ENCODE results near the gene PRRC2C.
"Not testable (repeated sequence)": the region's sequence is repeated elsewhere in the genome, so short reads cannot be mapped to it uniquely, and the experiment has no call there.

PRRC2C gene

DNA sequence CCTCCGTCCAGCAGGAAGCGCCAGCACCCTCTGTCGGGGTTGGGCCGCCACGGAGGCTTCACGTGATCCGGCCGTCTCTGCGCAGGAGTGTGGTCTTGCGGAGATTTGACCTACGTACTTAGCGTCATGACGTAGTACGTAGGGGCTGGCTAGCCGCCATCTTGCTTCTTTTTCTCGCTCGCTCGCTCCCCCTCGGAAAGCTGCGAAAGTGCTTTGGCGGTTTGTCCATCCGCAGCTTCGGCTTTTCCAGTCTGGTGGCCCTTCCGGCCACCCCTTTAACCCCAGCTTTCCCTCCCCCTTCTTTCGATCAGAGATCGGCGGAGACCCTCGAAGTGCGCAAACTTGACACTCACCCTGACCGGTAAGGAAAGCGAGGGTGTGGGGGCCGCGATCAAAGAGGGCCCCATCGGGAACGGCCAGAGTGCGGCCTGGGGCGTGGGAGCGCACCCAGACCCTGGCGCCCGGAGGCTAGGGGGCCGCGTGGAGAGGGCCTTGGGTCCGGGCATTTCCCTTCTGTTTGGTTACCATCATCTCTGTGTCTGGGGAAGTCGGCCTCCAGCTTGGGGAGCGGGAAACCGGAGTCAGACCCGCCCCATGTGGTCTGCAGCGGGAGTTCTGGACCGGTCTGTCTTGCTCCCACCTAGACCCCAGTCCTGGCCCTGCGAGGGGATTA is at the start of gene PRRC2C:
Gene PRRC2C, plus strand, starts transcription at position 156 of the 673 bp plus-strand sequence. CDS start 26,559 bp downstream, outside the sequence.
- ATAC-seq (replicated peaks; ENCODE audit: extremely low read depth, poor library complexity, severe bottlenecking): peak; percentile 87
- peaks cover 50% of the 10 kb centered on the region for H3K4me1 Mint-ChIP-seq
- peak within 1 kb of the TSS; percentile 95 for H3K27ac Mint-ChIP-seq (ENCODE audit: low read depth)
- peak within 1 kb of the TSS; percentile 91 for H3K4me3 Mint-ChIP-seq
- peaks cover 39% of the 10 kb centered on the region for H3K36me3 Mint-ChIP-seq (ENCODE audit: insufficient read depth)
- no peaks in the 10 kb centered on the region for H3K9me3 Mint-ChIP-seq
- peak; percentile 89 for DNase-seq (ENCODE audit: low spot score in 2 of 2)
- H3K27me3 Mint-ChIP-seq: no peaks in the 10 kb centered on the region

DNA sequence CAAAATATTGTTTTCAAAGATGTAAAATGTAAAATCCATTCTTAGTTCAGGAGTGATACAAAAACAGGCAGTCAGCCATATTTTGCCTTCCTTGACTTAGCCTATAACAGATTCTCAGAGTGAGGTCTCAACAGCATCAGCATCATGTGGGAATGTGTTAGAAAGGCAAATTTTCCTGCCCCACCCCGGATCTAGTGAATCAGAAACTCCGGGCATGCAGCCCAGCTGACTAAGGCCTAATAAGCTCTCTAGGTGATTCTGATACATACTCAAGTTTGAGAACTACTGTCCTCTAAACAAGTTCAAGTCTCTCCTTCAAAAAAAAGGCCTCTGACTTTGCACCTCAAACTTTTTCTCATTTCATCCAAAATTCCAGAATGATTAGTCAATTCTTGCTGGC is 46.9 kb upstream of the PRRC2C start:
- Mint-ChIP-seq H3K4me3 (no peak overlapping the region), H3K4me1 (peaks cover 6% of the 10 kb centered on the region), H3K27ac (ENCODE audit: low read depth) (no peak overlapping the region), H3K27me3 (peaks cover 12% of the 10 kb centered on the region), H3K36me3 (ENCODE audit: insufficient read depth) (no peaks in the 10 kb centered on the region), H3K9me3 (no peaks in the 10 kb centered on the region)
- ATAC-seq (replicated peaks; ENCODE audit: extremely low read depth, poor library complexity, severe bottlenecking): no peak
- no peak for DNase-seq (ENCODE audit: low spot score in 2 of 2)

DNA sequence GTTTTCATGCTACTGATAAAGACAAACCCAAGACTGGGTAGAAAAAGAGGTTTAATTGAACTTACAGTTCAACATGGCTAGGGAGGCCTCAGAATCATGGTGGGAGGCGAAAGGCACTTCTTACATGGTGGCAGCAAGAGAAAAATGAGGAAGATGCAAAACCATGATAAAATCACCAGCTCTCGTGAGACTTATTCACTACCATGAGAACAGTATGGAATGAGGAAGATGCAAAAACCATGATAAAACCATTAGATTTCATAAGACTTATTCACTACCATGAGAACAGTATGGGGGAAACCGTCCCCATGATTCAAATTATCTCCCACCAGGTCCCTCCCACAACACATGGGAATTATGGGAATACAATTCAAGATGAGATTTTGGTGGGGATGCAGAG is 45.1 kb upstream of the PRRC2C start:
- H3K27me3 Mint-ChIP-seq: peaks cover 12% of the 10 kb centered on the region
- H3K36me3 Mint-ChIP-seq (ENCODE audit: insufficient read depth); ATAC-seq (replicated peaks; ENCODE audit: extremely low read depth, poor library complexity, severe bottlenecking); DNase-seq (ENCODE audit: low spot score in 2 of 2); H3K4me3 Mint-ChIP-seq; H3K27ac Mint-ChIP-seq (ENCODE audit: low read depth); H3K4me1 Mint-ChIP-seq; H3K9me3 Mint-ChIP-seq: not testable (repeated sequence)

DNA sequence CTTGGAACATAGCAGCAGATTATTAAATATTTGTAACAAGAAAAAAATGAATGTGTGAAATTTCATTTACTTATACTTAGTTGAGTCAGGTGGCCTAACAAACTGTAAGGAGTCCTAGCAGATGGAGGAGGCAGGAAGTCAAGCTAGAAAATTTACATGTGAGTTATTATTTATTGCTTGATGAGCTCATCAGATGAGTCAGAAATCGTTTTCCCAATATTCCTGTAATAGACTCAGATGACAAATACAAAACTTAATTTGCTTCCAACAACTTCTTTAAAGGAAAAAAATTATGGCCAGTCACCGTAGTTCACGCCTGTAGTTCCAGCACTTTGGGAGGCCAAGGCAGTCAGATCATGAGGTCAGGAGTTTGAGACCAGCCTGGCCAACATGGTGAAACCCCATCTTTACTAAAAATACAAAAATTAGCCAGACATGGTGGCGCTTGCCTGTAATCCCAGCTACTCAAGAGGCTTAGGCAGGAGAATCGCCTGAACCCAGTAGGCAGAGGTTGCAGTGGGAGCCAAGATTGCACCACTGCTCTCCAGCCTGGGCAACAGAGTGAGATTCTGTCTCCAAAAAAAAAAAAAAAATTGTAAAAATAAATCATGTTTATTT is 43.9 kb upstream of the PRRC2C start:
- DNase-seq (ENCODE audit: low spot score in 2 of 2); H3K36me3 Mint-ChIP-seq (ENCODE audit: insufficient read depth); H3K27ac Mint-ChIP-seq (ENCODE audit: low read depth); ATAC-seq (replicated peaks; ENCODE audit: extremely low read depth, poor library complexity, severe bottlenecking); H3K4me3 Mint-ChIP-seq; H3K9me3 Mint-ChIP-seq; H3K4me1 Mint-ChIP-seq: not testable (repeated sequence)
- H3K27me3 Mint-ChIP-seq: peaks cover 12% of the 10 kb centered on the region

DNA sequence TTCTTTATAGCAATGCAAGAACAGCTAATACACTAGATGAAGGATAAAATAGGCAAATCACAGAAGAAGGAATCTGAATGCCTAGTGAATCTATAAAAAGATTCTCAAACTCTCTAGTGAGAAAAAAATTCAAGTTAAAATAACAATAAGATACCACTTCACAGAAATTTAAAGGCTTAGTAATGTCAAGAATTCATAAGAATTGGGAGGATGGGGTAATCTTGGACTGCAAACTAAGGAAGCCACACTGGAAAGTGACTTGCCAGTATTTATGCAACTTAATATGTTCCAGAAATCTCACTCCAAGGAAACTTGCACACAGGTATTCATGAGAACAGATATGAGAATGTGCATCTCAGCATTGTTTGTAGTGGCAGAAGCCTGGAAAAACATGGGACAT is 38.9 kb upstream of the PRRC2C start:
- no peaks in the 10 kb centered on the region for H3K4me1 Mint-ChIP-seq

DNA sequence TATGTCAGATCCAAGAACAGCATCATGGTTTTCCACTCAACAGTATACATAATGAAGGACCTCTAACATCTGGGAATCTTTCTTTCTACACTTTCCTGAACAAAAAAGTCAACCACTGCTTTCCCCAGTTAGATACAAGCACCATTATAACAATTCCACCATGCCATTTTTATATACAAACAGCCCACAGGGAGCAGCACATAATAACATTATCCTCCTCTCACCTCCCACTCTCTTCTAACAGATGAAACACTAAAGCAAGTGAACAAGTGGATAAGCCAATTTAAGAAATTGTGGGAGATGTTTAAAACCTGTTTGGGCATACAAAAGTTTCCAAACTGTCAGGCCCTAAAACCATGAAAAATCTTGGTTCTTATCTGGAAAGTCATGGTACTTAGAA is 29.4 kb upstream of the PRRC2C start:
- H3K36me3 Mint-ChIP-seq (ENCODE audit: insufficient read depth): peaks cover 2% of the 10 kb centered on the region
- H3K4me1 Mint-ChIP-seq: no peaks in the 10 kb centered on the region
- H3K27me3 Mint-ChIP-seq: peaks cover 56% of the 10 kb centered on the region
- H3K27ac Mint-ChIP-seq (ENCODE audit: low read depth): no peak overlapping the region
- DNase-seq (ENCODE audit: low spot score in 2 of 2) (no peak), ATAC-seq (replicated peaks; ENCODE audit: extremely low read depth, poor library complexity, severe bottlenecking) (no peak)
- peaks cover 6% of the 10 kb centered on the region for H3K9me3 Mint-ChIP-seq
- H3K4me3 Mint-ChIP-seq: no peak overlapping the region

More for the DNA sequence above, 38.9 kb upstream of the PRRC2C start:
- Mint-ChIP-seq H3K36me3 (ENCODE audit: insufficient read depth) (no peaks in the 10 kb centered on the region), H3K4me3 (no peak overlapping the region), H3K9me3 (no peaks in the 10 kb centered on the region), H3K27me3 (no peaks in the 10 kb centered on the region), H3K27ac (ENCODE audit: low read depth) (no peak overlapping the region)
- DNase-seq (ENCODE audit: low spot score in 2 of 2): no peak
- ATAC-seq (replicated peaks; ENCODE audit: extremely low read depth, poor library complexity, severe bottlenecking): no peak

DNA sequence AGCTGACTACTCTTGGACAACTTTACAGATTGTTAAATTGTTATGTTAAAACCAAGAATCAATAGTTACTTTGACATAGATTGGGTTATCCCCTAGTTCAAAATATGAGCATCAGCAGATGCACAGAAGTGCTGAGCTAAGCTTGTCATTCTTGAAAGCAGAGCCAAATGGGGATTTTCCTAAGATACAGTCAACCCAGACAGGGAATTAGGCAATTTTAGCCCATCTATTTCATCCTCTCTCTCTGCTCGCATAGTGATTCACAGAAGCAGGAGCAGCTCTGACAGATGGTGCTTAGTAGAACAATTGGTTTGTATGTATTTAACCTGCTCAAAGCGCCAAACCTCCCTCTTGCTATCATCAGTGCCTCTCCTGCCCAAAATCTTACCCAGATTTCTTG is 27.9 kb upstream of the PRRC2C start:
- no peak overlapping the region for H3K4me3 Mint-ChIP-seq
- no peak overlapping the region for H3K27ac Mint-ChIP-seq (ENCODE audit: low read depth)
- H3K36me3 Mint-ChIP-seq (ENCODE audit: insufficient read depth): peaks cover 2% of the 10 kb centered on the region
- DNase-seq (ENCODE audit: low spot score in 2 of 2) (no peak), ATAC-seq (replicated peaks; ENCODE audit: extremely low read depth, poor library complexity, severe bottlenecking) (no peak)
- peaks cover 47% of the 10 kb centered on the region for H3K27me3 Mint-ChIP-seq
- no peaks in the 10 kb centered on the region for H3K4me1 Mint-ChIP-seq
- H3K9me3 Mint-ChIP-seq: peaks cover 4% of the 10 kb centered on the region

DNA sequence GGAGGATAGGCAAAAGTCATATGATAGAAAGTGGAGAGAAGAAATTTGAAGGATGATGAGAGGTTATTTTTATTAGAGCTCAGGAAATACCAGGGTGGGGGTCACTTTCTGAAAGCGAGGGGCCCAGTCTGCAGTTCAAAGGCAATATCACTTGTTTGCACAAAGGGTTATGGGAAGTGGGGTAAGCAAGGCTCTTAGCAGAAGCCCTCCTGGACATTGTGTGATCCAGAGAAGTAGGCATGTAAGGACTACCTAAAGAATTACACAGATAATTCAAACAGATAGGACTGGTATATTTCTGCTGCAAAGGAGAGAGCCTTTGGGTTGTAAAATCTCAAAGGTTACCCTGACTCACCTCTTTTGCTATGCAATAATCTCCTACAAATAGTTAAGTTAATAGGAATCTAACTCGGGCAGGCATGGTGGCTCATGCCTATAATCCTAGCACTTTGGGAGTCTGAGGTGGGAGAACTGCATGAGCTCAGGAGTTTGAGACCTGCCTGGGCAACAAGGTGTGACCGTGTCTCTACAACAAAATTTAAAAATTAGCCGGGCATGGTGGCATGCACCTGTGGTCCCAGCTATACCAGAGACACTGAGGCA is 25.2 kb upstream of the PRRC2C start:
- Mint-ChIP-seq H3K4me1 (no peaks in the 10 kb centered on the region), H3K9me3 (no peaks in the 10 kb centered on the region), H3K27me3 (peaks cover 35% of the 10 kb centered on the region), H3K27ac (ENCODE audit: low read depth) (no peak overlapping the region), H3K4me3 (no peak overlapping the region), H3K36me3 (ENCODE audit: insufficient read depth) (peaks cover 2% of the 10 kb centered on the region)
- no peak for ATAC-seq (replicated peaks; ENCODE audit: extremely low read depth, poor library complexity, severe bottlenecking)
- DNase-seq (ENCODE audit: low spot score in 2 of 2): no peak

DNA sequence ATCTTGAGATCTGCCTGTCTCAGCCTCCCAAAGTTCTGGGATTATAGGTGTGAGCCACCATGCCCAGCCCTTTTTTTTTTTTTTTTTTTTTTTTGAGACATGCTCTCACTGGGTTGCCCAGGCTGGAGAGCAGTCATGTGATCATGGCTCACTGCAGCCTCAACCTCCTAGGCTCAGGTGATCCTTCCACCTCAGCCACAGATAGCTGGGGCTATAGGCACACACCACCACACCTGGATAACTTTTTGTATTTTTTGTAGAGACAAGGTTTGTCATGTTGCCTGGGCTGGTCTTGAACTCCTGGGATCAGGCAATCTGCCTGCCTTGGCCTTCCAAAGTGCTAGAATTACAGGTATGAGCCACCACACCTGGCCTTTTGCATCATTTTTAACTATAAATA is 17.7 kb upstream of the PRRC2C start:
- ATAC-seq (replicated peaks; ENCODE audit: extremely low read depth, poor library complexity, severe bottlenecking) (no peak), DNase-seq (ENCODE audit: low spot score in 2 of 2) (no peak)
- Mint-ChIP-seq H3K27me3 (peaks cover 9% of the 10 kb centered on the region), H3K36me3 (ENCODE audit: insufficient read depth) (no peaks in the 10 kb centered on the region), H3K27ac (ENCODE audit: low read depth) (no peak overlapping the region), H3K4me3 (no peak overlapping the region), H3K9me3 (no peaks in the 10 kb centered on the region), H3K4me1 (no peaks in the 10 kb centered on the region)

DNA sequence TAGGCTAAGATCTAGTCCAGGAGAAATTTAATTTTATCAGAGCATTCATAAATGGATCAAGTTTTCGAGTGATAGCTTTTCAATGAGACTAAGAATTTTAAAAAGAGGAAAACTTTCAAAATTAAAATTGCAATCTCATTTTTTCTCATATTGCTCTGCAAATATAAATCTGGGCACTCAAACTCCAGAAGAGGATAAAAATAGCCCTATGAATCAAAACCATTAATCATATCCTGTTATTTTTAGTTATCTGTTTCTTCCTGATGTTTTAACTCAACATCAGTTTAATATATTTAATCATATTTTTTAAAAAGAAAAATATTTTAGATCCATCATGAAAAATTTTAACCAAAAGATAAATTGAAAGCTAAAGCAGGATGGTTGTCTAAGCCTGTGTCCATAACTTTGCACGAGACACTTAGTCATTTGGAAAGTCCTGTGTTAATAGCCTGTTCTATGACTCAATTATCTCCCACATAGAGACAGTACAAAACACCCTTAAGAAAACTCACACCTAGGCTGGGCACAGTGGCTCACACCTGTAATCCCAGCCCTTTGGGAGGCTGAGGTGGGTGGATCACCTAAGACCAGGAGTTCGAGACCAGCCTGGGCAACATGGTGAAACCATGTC is 17.1 kb upstream of the PRRC2C start:
- Mint-ChIP-seq H3K36me3 (ENCODE audit: insufficient read depth) (no peaks in the 10 kb centered on the region), H3K4me1 (no peaks in the 10 kb centered on the region), H3K27me3 (peaks cover 9% of the 10 kb centered on the region), H3K4me3 (no peak overlapping the region), H3K9me3 (no peaks in the 10 kb centered on the region), H3K27ac (ENCODE audit: low read depth) (no peak overlapping the region)
- ATAC-seq (replicated peaks; ENCODE audit: extremely low read depth, poor library complexity, severe bottlenecking) (no peak), DNase-seq (ENCODE audit: low spot score in 2 of 2) (no peak)

DNA sequence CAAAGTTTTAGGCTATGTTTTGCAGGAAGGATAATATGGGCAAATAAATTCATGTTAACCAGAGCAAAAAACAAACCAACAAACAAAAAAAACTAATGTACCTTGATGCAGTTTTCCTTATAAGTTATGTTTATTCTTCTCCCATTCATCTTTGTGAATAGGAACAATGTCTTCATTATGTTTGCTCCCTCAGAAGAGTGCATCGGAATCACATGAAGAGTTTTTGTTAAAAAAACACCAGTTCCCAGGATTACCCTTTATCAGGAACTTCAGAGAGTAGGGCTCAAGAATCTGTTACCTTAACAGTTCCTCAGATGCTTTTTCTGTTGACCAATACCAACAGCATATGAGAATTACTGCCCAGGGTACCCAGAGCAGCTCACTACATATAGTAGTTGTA is 14.6 kb upstream of the PRRC2C start:
- no peak overlapping the region for H3K27ac Mint-ChIP-seq (ENCODE audit: low read depth)
- H3K4me3 Mint-ChIP-seq: no peak overlapping the region
- ATAC-seq (replicated peaks; ENCODE audit: extremely low read depth, poor library complexity, severe bottlenecking) (no peak), DNase-seq (ENCODE audit: low spot score in 2 of 2) (no peak)
- H3K9me3 Mint-ChIP-seq: no peaks in the 10 kb centered on the region
- peaks cover 9% of the 10 kb centered on the region for H3K27me3 Mint-ChIP-seq
- no peaks in the 10 kb centered on the region for H3K36me3 Mint-ChIP-seq (ENCODE audit: insufficient read depth)
- no peaks in the 10 kb centered on the region for H3K4me1 Mint-ChIP-seq

DNA sequence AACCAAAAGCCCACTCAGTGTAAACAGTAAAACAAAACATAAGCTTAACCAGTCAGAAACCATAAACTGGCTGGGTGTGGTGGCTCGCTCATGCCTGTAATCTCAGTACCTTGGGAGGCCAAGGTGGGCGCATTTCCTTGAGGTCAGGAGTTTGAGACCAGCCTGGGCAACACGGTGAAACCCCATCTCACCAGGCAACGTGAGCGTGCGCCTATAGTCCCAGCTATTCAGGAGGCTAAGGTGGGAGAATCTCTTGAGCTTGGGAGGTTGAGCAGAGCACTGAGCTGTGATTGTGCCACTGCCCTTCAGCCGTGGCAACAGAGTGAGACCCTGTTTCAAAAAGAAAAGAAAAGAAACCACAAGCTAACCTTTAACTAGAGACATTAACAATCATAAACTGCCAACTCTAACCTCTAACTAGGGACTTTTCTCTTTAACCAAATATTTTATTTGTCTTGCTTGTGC is 13.1 kb upstream of the PRRC2C start:
- no peak for ATAC-seq (replicated peaks; ENCODE audit: extremely low read depth, poor library complexity, severe bottlenecking)
- Mint-ChIP-seq H3K4me3 (no peak overlapping the region), H3K36me3 (ENCODE audit: insufficient read depth) (no peaks in the 10 kb centered on the region), H3K9me3 (no peaks in the 10 kb centered on the region), H3K27me3 (peaks cover 9% of the 10 kb centered on the region), H3K4me1 (no peaks in the 10 kb centered on the region), H3K27ac (ENCODE audit: low read depth) (no peak overlapping the region)
- DNase-seq (ENCODE audit: low spot score in 2 of 2): no peak

DNA sequence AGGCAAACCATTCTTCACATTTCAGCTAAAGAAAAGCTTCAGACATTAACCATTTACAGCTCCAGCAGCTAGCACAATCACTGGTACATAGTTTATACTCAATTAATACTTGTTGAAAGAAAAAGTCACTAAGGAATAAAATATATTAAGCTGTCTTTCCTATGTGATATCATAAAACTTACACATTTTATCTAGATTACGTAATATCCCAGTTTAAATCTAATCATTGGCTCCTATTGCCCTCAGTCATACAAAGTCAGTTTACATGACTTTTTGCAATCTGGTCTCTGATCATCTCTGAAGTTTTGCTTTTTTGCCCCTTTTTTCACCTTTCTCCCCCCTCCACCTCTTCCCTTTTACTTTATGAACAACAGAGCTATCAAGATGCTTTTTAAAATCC is 8.5 kb upstream of the PRRC2C start:
- no peak overlapping the region for H3K27ac Mint-ChIP-seq (ENCODE audit: low read depth)

More for the DNA sequence above, 8.5 kb upstream of the PRRC2C start:
- no peaks in the 10 kb centered on the region for H3K9me3 Mint-ChIP-seq
- no peaks in the 10 kb centered on the region for H3K36me3 Mint-ChIP-seq (ENCODE audit: insufficient read depth)
- no peak overlapping the region for H3K4me3 Mint-ChIP-seq
- ATAC-seq (replicated peaks; ENCODE audit: extremely low read depth, poor library complexity, severe bottlenecking) (no peak), DNase-seq (ENCODE audit: low spot score in 2 of 2) (no peak)
- H3K27me3 Mint-ChIP-seq: no peaks in the 10 kb centered on the region
- H3K4me1 Mint-ChIP-seq: no peaks in the 10 kb centered on the region

Data from central memory CD8-positive, alpha-beta T cell (primary cell).